SK-N-SH treated with all-trans-retinoic acid at 6 μM for 48 hours (cell line): ENCODE measurements around the gene ZNF618.

ENCODE experiments used
- ATAC-seq: fragments of 200-7000 bp; cut with Tn5 transposase; 3 replicates; pipeline ENCODE4 v1.9.1; 2020; ENCODE audit warnings: mild to moderate bottlenecking, moderate library complexity
- ARNTL ChIP-seq: fragments of 450-650 bp; formaldehyde crosslinking; IDR thresholded peaks from 2 replicates; pipeline ENCODE4 v1.5.0; 2020; ENCODE audit warnings: low read depth, mild to moderate bottlenecking, moderate library complexity, borderline replicate concordance
- BACH2 ChIP-seq: fragments of 250-450 bp; sonication (Bioruptor Pico); IDR thresholded peaks from 2 replicates; pipeline ENCODE4 v1.9.0; 2021; ENCODE audit warnings: mild to moderate bottlenecking, borderline replicate concordance
- CSDC2 ChIP-seq: fragments of 250-450 bp; sonication (Bioruptor Pico); IDR thresholded peaks from 2 replicates; pipeline ENCODE4 v1.5.0; 2020; ENCODE audit warnings: mild to moderate bottlenecking, moderate library complexity
- ESRRG ChIP-seq: fragments of 250-450 bp; sonication (Bioruptor Pico); IDR thresholded peaks from 2 replicates; pipeline ENCODE4 v1.6.1; 2021; ENCODE audit warnings: mild to moderate bottlenecking
- GLIS3 ChIP-seq: fragments of 250-450 bp; sonication (Bioruptor Pico); IDR thresholded peaks from 2 replicates; pipeline ENCODE4 v1.5.0; 2020; ENCODE audit warnings: mild to moderate bottlenecking, moderate library complexity
- ISL1 ChIP-seq: fragments of 250-450 bp; sonication (Bioruptor Pico); IDR thresholded peaks from 2 replicates; pipeline ENCODE4 v2.1.2; 2022; ENCODE audit warnings: mild to moderate bottlenecking, moderate library complexity
- PPARA ChIP-seq: fragments of 250-450 bp; sonication (Bioruptor Pico); IDR thresholded peaks from 2 replicates; pipeline ENCODE4 v1.5.0; 2020; ENCODE audit warnings: mild to moderate bottlenecking, borderline replicate concordance
- RARB ChIP-seq: fragments of 250-450 bp; sonication (Bioruptor Pico); IDR thresholded peaks from 2 replicates; pipeline ENCODE4 v1.8.0; 2021; ENCODE audit warnings: mild to moderate bottlenecking, moderate library complexity
- SNAI2 ChIP-seq: fragments of 250-450 bp; sonication (Bioruptor Pico); IDR thresholded peaks from 2 replicates; pipeline ENCODE4 v1.5.0; 2020; ENCODE audit warnings: mild to moderate bottlenecking, moderate library complexity
- TCF4 ChIP-seq: fragments of 250-450 bp; sonication (Bioruptor Pico); IDR thresholded peaks from 2 replicates; pipeline ENCODE4 v1.8.0; 2021; ENCODE audit warnings: mild to moderate bottlenecking, moderate library complexity, borderline replicate concordance
- ZC3H10 ChIP-seq: fragments of 250-450 bp; sonication (Bioruptor Pico); IDR thresholded peaks from 2 replicates; pipeline ENCODE4 v1.5.1; 2021; ENCODE audit warnings: mild to moderate bottlenecking, moderate library complexity
- ZFP3 ChIP-seq: fragments of 250-450 bp; sonication (Bioruptor Pico); IDR thresholded peaks from 2 replicates; pipeline ENCODE4 v1.5.0; 2020; ENCODE audit warnings: mild to moderate bottlenecking, moderate library complexity
- ZFP30 ChIP-seq: fragments of 450-650 bp; formaldehyde crosslinking; IDR thresholded peaks from 2 replicates; pipeline ENCODE4 v1.5.0; 2022; ENCODE audit warnings: mild to moderate bottlenecking, moderate library complexity
- ZNF565 ChIP-seq: fragments of 450-650 bp; formaldehyde crosslinking; conservative IDR thresholded peaks from 2 replicates; pipeline ENCODE4 v1.5.0; 2020; ENCODE audit warnings: low read depth, mild to moderate bottlenecking, moderate library complexity
- ZNF70 ChIP-seq: fragments of 450-650 bp; formaldehyde crosslinking; IDR thresholded peaks from 2 replicates; pipeline ENCODE4 v1.5.0; 2020; ENCODE audit warnings: mild to moderate bottlenecking, moderate library complexity
- TF ChIP-seq, protein P1 (sequence below): fragments of 250-450 bp; sonication (Bioruptor Pico); IDR thresholded peaks from 2 replicates; pipeline ENCODE4 v1.8.0; 2021; ENCODE audit warnings: low read depth, mild to moderate bottlenecking, moderate library complexity, borderline replicate concordance
- TF ChIP-seq, protein P2 (sequence below): fragments of 250-450 bp; sonication (Bioruptor Pico); IDR thresholded peaks from 2 replicates; pipeline ENCODE4 v1.5.1; 2020; ENCODE audit warnings: low read depth, mild to moderate bottlenecking, moderate library complexity
- TF ChIP-seq, protein P3 (sequence below): fragments of 250-450 bp; sonication (Bioruptor Pico); IDR thresholded peaks from 2 replicates; pipeline ENCODE4 v1.8.0; 2020; ENCODE audit warnings: mild to moderate bottlenecking, moderate library complexity, borderline replicate concordance
- TF ChIP-seq, protein P4 (sequence below): fragments of 250-450 bp; sonication (Bioruptor Pico); IDR thresholded peaks from 2 replicates; pipeline ENCODE4 v1.5.1; 2021; ENCODE audit warnings: mild to moderate bottlenecking, moderate library complexity
- TF ChIP-seq, protein P5 (sequence below): fragments of 250-450 bp; sonication (Bioruptor Pico); IDR thresholded peaks from 2 replicates; pipeline ENCODE4 v1.5.0; 2020; ENCODE audit warnings: mild to moderate bottlenecking, moderate library complexity

ZNF618 gene

DNA sequence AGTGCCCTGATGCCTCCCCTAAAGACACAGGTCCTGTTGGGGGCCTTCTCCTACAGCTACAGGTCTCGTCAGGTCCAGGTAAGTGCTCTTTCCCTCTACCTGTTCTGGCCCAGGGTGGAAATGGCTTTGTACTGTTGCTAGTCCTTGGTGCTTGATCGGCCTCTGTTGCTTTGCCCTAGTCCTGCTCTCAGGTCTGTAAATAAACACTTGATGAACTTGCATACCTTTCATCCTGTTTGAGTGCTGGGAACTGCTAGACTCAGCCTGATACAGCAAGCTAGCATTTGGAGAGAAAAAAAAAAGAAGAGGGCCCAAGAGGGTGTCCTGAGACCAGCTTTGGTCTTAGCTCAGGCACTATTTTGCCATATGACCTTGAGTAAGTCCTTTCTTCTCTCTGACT lies 21.8 kb upstream of the ZNF618 start:
- no peak for ATAC-seq
- TF ChIP-seq ISL1 (no peak), ZFP3 (CRISPR knock-in tag) (no peak), ARNTL (CRISPR knock-in tag) (no peak)

DNA sequence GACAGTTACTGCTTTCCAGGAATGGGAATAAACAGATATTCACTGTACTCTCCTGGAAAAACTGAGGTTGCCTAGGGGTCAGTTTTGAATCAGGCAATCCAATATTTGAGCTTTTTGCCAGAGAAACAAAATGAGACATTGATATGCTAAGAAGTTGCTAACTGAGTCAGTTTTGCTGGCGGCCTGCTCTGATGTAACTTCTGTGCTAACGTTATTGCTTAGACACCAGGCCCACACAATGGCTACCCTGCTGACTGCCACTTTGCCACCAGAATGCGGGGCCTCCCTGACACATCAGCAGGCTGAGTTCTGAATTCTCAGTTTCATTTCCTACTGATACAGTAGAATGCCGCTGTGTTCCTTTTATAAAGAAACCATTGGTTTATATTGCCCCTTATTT lies 18.2 kb upstream of the ZNF618 start:
- TF ChIP-seq ARNTL (CRISPR knock-in tag) (no peak), ISL1 (no peak), ZC3H10 (CRISPR knock-in tag) (no peak), PPARA (CRISPR knock-in tag) (no peak)
- TF ChIP-seq, protein P1, sequence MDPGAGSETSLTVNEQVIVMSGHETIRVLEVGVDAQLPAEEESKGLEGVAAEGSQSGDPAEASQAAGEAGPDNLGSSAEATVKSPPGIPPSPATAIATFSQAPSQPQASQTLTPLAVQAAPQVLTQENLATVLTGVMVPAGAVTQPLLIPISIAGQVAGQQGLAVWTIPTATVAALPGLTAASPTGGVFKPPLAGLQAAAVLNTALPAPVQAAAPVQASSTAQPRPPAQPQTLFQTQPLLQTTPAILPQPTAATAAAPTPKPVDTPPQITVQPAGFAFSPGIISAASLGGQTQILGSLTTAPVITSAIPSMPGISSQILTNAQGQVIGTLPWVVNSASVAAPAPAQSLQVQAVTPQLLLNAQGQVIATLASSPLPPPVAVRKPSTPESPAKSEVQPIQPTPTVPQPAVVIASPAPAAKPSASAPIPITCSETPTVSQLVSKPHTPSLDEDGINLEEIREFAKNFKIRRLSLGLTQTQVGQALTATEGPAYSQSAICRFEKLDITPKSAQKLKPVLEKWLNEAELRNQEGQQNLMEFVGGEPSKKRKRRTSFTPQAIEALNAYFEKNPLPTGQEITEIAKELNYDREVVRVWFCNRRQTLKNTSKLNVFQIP (CRISPR knock-in tag) = no peak
- TF ChIP-seq, protein P2, sequence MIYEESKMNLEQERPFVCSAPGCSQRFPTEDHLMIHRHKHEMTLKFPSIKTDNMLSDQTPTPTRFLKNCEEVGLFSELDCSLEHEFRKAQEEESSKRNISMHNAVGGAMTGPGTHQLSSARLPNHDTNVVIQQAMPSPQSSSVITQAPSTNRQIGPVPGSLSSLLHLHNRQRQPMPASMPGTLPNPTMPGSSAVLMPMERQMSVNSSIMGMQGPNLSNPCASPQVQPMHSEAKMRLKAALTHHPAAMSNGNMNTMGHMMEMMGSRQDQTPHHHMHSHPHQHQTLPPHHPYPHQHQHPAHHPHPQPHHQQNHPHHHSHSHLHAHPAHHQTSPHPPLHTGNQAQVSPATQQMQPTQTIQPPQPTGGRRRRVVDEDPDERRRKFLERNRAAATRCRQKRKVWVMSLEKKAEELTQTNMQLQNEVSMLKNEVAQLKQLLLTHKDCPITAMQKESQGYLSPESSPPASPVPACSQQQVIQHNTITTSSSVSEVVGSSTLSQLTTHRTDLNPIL (CRISPR knock-in tag) = no peak
- no peak for ATAC-seq

DNA sequence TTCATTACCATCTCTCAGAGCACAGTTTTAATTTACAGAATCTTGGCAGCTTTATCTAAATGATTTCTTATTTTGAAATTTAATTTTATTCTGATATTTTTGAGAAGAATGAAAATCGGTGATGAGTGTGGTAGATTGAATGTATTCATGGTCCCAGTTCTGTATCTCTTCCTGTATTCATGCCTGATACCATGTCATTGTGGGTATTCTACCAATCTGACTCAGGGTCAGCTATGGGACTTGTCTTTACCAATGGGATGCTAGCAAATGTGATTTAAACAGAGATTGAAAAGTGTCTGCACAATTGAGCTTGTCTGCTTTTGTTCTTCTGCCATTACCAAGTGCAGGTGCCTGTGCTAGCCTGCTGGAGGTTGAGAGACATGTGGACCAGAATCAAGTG lies 17.8 kb upstream of the ZNF618 start:
- ATAC-seq = no peak
- TF ChIP-seq GLIS3 (CRISPR knock-in tag) = no peak
- TF ChIP-seq, protein P3, sequence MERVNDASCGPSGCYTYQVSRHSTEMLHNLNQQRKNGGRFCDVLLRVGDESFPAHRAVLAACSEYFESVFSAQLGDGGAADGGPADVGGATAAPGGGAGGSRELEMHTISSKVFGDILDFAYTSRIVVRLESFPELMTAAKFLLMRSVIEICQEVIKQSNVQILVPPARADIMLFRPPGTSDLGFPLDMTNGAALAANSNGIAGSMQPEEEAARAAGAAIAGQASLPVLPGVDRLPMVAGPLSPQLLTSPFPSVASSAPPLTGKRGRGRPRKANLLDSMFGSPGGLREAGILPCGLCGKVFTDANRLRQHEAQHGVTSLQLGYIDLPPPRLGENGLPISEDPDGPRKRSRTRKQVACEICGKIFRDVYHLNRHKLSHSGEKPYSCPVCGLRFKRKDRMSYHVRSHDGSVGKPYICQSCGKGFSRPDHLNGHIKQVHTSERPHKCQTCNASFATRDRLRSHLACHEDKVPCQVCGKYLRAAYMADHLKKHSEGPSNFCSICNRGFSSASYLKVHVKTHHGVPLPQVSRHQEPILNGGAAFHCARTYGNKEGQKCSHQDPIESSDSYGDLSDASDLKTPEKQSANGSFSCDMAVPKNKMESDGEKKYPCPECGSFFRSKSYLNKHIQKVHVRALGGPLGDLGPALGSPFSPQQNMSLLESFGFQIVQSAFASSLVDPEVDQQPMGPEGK (CRISPR knock-in tag) = no peak
- TF ChIP-seq SNAI2 (CRISPR knock-in tag) = no peak
- TF ChIP-seq ZC3H10 (CRISPR knock-in tag) = no peak
- TF ChIP-seq, protein P1 (CRISPR knock-in tag) = no peak
- no peak for TF ChIP-seq CSDC2 (CRISPR knock-in tag)
- TF ChIP-seq, protein P4, sequence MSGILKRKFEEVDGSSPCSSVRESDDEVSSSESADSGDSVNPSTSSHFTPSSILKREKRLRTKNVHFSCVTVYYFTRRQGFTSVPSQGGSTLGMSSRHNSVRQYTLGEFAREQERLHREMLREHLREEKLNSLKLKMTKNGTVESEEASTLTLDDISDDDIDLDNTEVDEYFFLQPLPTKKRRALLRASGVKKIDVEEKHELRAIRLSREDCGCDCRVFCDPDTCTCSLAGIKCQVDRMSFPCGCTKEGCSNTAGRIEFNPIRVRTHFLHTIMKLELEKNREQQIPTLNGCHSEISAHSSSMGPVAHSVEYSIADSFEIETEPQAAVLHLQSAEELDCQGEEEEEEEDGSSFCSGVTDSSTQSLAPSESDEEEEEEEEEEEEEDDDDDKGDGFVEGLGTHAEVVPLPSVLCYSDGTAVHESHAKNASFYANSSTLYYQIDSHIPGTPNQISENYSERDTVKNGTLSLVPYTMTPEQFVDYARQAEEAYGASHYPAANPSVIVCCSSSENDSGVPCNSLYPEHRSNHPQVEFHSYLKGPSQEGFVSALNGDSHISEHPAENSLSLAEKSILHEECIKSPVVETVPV = no peak
- no peak for TF ChIP-seq RARB
- no peak for TF ChIP-seq ZNF565 (CRISPR knock-in tag)
- no peak for TF ChIP-seq BACH2 (CRISPR knock-in tag)
- no peak for TF ChIP-seq TCF4 (CRISPR knock-in tag)
- no peak for TF ChIP-seq ZNF70 (CRISPR knock-in tag)
- TF ChIP-seq, protein P5, sequence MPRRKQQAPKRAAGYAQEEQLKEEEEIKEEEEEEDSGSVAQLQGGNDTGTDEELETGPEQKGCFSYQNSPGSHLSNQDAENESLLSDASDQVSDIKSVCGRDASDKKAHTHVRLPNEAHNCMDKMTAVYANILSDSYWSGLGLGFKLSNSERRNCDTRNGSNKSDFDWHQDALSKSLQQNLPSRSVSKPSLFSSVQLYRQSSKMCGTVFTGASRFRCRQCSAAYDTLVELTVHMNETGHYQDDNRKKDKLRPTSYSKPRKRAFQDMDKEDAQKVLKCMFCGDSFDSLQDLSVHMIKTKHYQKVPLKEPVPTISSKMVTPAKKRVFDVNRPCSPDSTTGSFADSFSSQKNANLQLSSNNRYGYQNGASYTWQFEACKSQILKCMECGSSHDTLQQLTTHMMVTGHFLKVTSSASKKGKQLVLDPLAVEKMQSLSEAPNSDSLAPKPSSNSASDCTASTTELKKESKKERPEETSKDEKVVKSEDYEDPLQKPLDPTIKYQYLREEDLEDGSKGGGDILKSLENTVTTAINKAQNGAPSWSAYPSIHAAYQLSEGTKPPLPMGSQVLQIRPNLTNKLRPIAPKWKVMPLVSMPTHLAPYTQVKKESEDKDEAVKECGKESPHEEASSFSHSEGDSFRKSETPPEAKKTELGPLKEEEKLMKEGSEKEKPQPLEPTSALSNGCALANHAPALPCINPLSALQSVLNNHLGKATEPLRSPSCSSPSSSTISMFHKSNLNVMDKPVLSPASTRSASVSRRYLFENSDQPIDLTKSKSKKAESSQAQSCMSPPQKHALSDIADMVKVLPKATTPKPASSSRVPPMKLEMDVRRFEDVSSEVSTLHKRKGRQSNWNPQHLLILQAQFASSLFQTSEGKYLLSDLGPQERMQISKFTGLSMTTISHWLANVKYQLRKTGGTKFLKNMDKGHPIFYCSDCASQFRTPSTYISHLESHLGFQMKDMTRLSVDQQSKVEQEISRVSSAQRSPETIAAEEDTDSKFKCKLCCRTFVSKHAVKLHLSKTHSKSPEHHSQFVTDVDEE = no peak
- TF ChIP-seq, protein P2 (CRISPR knock-in tag) = no peak
- no peak for TF ChIP-seq ZFP30
- no peak for TF ChIP-seq ESRRG
